ENCODE measurements around the gene SETD7.

DNA sequence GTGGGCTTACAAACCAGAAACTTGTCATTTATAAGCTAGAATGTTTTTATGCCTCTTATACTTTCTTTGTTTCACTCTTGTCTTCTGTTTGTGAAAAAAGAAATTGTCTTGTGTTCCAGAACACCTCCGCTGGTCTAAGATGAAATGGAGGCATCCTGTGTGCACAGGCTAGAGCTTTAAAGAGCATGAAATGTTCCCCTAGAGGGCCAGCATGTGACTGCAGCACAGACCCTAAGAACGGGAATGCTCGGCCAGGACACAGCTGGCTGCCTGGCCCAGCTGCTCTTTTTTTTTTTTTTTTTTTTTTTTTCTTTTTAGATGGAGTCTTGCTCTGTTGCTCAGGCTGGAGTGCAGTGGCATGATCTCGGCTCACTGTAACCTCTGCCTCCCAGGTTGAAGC lies 33.6 kb downstream of the SETD7 start:
- TF ChIP-seq, protein P1, sequence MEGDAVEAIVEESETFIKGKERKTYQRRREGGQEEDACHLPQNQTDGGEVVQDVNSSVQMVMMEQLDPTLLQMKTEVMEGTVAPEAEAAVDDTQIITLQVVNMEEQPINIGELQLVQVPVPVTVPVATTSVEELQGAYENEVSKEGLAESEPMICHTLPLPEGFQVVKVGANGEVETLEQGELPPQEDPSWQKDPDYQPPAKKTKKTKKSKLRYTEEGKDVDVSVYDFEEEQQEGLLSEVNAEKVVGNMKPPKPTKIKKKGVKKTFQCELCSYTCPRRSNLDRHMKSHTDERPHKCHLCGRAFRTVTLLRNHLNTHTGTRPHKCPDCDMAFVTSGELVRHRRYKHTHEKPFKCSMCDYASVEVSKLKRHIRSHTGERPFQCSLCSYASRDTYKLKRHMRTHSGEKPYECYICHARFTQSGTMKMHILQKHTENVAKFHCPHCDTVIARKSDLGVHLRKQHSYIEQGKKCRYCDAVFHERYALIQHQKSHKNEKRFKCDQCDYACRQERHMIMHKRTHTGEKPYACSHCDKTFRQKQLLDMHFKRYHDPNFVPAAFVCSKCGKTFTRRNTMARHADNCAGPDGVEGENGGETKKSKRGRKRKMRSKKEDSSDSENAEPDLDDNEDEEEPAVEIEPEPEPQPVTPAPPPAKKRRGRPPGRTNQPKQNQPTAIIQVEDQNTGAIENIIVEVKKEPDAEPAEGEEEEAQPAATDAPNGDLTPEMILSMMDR (IDR thresholded peaks at IDR 0.05): no peak
- TF ChIP-seq POLR2A (IDR thresholded peaks at IDR 0.05): no peak

All from Peyer's patch (tissue), 4 donors.